HL-60 (cell line): ENCODE results near the gene ARMH4.

Experiments used
- DNase-seq, 2 experiments: peaks; one replicate each; pipeline ENCODE4 v3.0.0-alpha.2; 2010 to 2020; ENCODE audit warnings: low read depth in 1 of 2, low spot score in 1 of 2
- H3K27ac ChIP-seq: fragments of 250-450 bp; sonication (Bioruptor Pico); replicated peaks from 2 replicates; pipeline ENCODE4 v1.5.1; 2020; ENCODE audit warnings: mild to moderate bottlenecking, moderate library complexity
- H3K27me3 ChIP-seq: fragments of 250-450 bp; sonication (Bioruptor Pico); 2 replicates; pipeline ENCODE4 v1.5.1; 2021; ENCODE audit warnings: mild to moderate bottlenecking, moderate library complexity; ENCODE audit not compliant: insufficient read depth, poor library complexity, severe bottlenecking
- H3K4me3 ChIP-seq: replicated peaks from 2 replicates; pipeline ENCODE4 v1.5.1; 2011; ENCODE audit warnings: mild to moderate bottlenecking, control low read depth, low read length; ENCODE audit not compliant: insufficient read depth
- CTCF ChIP-seq: IDR thresholded peaks from one replicate; pipeline ENCODE4 v1.5.1; 2011; ENCODE audit warnings: low read length, control low read depth, inconsistent platforms; ENCODE audit not compliant: insufficient read depth
- GABPA ChIP-seq: IDR thresholded peaks from 2 replicates; pipeline ENCODE4 v1.6.1; 2012; ENCODE audit warnings: low read depth
- POLR2AphosphoS5 ChIP-seq: IDR thresholded peaks from 2 replicates; pipeline ENCODE4 v1.6.1; 2012; ENCODE audit warnings: low read depth
- REST ChIP-seq: IDR thresholded peaks from 2 replicates; pipeline ENCODE4 v1.6.1; 2012; ENCODE audit warnings: low read depth; ENCODE audit not compliant: insufficient replicate concordance
- SPI1 ChIP-seq: IDR thresholded peaks from 2 replicates; pipeline ENCODE4 v1.6.1; 2012; ENCODE audit warnings: low read depth, mild to moderate bottlenecking, borderline replicate concordance

Gene ARMH4

GRCh38 chr14:58071341-58071740, 80.7 kb downstream of the ARMH4 start:
- DNase-seq: no peak
- no peak overlapping the region for H3K27ac ChIP-seq
- no peak overlapping the region for H3K4me3 ChIP-seq
- H3K27me3 ChIP-seq: peaks cover 3% of the 10 kb centered on the region
- no peak for TF ChIP-seq REST
- TF ChIP-seq POLR2AphosphoS5: no peak
- no peak for TF ChIP-seq CTCF
- no peak for TF ChIP-seq GABPA
- no peak for TF ChIP-seq SPI1

- peaks cover 3% of the 10 kb centered on the region for H3K27me3 ChIP-seq
- DNase-seq: no peak
- no peak overlapping the region for H3K4me3 ChIP-seq
- no peak overlapping the region for H3K27ac ChIP-seq
- no peak for TF ChIP-seq REST
Measured at GRCh38 chr14:58068306-58068705, 83.7 kb downstream of the ARMH4 start.

GRCh38 chr14:58066115-58066514, 85.9 kb downstream of the ARMH4 start:
- no peak for DNase-seq
- H3K27ac ChIP-seq: no peak overlapping the region
- no peak overlapping the region for H3K4me3 ChIP-seq
- no peak for TF ChIP-seq REST
- TF ChIP-seq GABPA: no peak
- TF ChIP-seq SPI1: no peak
- no peak for TF ChIP-seq CTCF
- TF ChIP-seq POLR2AphosphoS5: no peak
- H3K27me3 ChIP-seq: no peaks in the 10 kb centered on the region

- peaks cover 5% of the 10 kb centered on the region for H3K27me3 ChIP-seq
- no peak for DNase-seq
- TF ChIP-seq GABPA: no peak
- no peak for TF ChIP-seq POLR2AphosphoS5
- TF ChIP-seq CTCF: no peak
- no peak for TF ChIP-seq SPI1
- TF ChIP-seq REST: no peak
- no peak overlapping the region for H3K27ac ChIP-seq
- H3K4me3 ChIP-seq: no peak overlapping the region
Measured at GRCh38 chr14:58061581-58061980, 90.4 kb downstream of the ARMH4 start.
